HG03280 (cell line): ENCODE measurements around the gene KLK1.
"Not testable (repeated sequence)": the region's sequence is repeated elsewhere in the genome, so short reads cannot be mapped to it uniquely, and the experiment has no call there.

Experiments used
- ATAC-seq: cut with Tn5 transposase; IDR thresholded peaks from one replicate; pipeline ENCODE4 v1.9.1; 2021; ENCODE audit warnings: mild to moderate bottlenecking, moderate library complexity; ENCODE audit not compliant: unreplicated experiment

Gene KLK1

GRCh38 chr19:50770164-50770563 lies 53.4 kb downstream of the KLK1 start, which contains the start of gene GPR32:
GPR32 (plus strand) TSS chr19:50770464; CDS start chr19:50770601, 137 bp downstream.
- not testable (repeated sequence) for ATAC-seq
